BLaER1 treated with 17β-estradiol and CSF1 and Interleukin-3, amounts not matched to agents 10 nM and 100 nM (cell line): Measurements from ENCODE around the gene SORBS1.

ENCODE experiments used
- H3K27ac ChIP-seq, 11 experiments: shearing (Covaris generic); formaldehyde crosslinking; 2 replicates each; pipeline ENCODE4 v1.8.1; 2022
- H3K27me3 ChIP-seq, 11 experiments: shearing (Covaris generic); formaldehyde crosslinking; 2 replicates each; pipeline ENCODE4 v1.8.1; 2022
- H3K36me3 ChIP-seq, 11 experiments: shearing (Covaris generic); formaldehyde crosslinking; 2 replicates each; pipeline ENCODE4 v1.8.1; 2022
- H3K4me1 ChIP-seq, 10 experiments: shearing (Covaris generic); formaldehyde crosslinking; 2 replicates each; pipeline ENCODE4 v1.8.1; 2022
- H3K4me2 ChIP-seq, 11 experiments: shearing (Covaris generic); formaldehyde crosslinking; 2 replicates each; pipeline ENCODE4 v1.8.1; 2022
- H3K4me3 ChIP-seq, 10 experiments: shearing (Covaris generic); formaldehyde crosslinking; 2 replicates each; pipeline ENCODE4 v1.8.1; 2022
- H3K9ac ChIP-seq, 11 experiments: shearing (Covaris generic); formaldehyde crosslinking; 2 replicates each; pipeline ENCODE4 v1.8.1; 2022
- H3K9me3 ChIP-seq, 11 experiments: shearing (Covaris generic); formaldehyde crosslinking; replicated peaks in 1 of 11; 2 replicates each; pipeline ENCODE4 v1.8.1; 2022
- H4K20me1 ChIP-seq, 11 experiments: shearing (Covaris generic); formaldehyde crosslinking; 2 replicates each; pipeline ENCODE4 v1.8.1; 2022
- Cebpa-rat ChIP-seq, 11 experiments: shearing (Covaris generic); IDR thresholded peaks; 2 replicates each; pipeline ENCODE4 v1.8.1; 2022

The SORBS1 gene

DNA sequence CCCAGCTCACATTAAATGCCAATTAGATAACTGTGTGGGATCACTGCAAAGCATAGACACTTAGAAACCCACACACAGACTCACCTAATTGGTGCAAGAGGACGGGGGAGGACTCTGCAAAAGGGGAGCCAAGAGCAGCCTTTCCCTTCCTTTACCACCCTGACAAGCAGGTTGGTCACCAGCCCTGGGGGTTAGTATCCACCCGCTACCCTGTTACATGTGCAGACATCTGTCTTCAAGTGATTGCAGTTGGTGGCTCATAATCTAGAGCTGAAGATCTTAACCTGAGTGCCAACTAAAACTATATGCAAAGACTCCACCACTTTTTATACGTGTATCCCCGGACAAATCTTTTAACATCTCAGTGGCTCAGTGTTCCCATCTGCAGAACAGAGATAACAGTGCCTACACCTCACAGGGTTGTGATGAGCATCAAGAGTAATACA lies 56.9 kb downstream of the SORBS1 start:
- Histone ChIP-seq H3K36me3 (no peaks in the 10 kb centered on the region), H4K20me1 (no peaks in the 10 kb centered on the region), H3K4me1 (peaks cover 7 to 20% (median 16%) of the 10 kb centered on the region in 10 experiments; a peak in 18 of 20 replicates), H3K4me2 (no peak overlapping the region), H3K9me3 (no peaks in the 10 kb centered on the region), H3K4me3 (no peak overlapping the region), H3K27ac (no peak overlapping the region), H3K27me3 (no peaks in the 10 kb centered on the region), H3K9ac (no peak overlapping the region)
- TF ChIP-seq Cebpa-rat (IDR thresholded peaks at IDR 0.05) = no peak

DNA sequence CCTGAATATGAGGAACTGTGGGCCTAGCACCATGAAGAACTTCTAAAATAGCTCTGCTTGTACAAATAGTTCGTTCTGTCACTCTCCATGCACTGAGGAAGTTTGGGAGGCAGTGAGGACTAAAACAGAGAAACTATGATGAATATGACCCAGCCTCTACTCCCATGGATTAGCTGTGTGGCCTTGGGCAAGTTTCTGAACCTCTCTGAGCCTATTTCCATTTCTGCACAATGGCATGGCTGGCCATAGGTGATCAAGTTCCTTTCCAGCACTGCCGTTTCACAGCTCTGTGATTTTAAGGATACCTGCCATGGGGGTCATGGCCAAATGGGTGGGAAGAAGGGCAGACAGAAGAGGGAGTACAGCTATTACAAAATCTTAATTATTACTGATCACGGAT lies 57.6 kb downstream of the SORBS1 start:
- Histone ChIP-seq H3K36me3 (no peaks in the 10 kb centered on the region), H3K4me2 (no peak overlapping the region), H3K4me1 (peaks cover 7 to 20% (median 16%) of the 10 kb centered on the region in 10 experiments; a peak in 18 of 20 replicates), H3K27me3 (no peaks in the 10 kb centered on the region), H4K20me1 (no peaks in the 10 kb centered on the region), H3K27ac (no peak overlapping the region), H3K4me3 (no peak overlapping the region), H3K9me3 (no peaks in the 10 kb centered on the region), H3K9ac (no peak overlapping the region)
- TF ChIP-seq Cebpa-rat (IDR thresholded peaks at IDR 0.05) = no peak

DNA sequence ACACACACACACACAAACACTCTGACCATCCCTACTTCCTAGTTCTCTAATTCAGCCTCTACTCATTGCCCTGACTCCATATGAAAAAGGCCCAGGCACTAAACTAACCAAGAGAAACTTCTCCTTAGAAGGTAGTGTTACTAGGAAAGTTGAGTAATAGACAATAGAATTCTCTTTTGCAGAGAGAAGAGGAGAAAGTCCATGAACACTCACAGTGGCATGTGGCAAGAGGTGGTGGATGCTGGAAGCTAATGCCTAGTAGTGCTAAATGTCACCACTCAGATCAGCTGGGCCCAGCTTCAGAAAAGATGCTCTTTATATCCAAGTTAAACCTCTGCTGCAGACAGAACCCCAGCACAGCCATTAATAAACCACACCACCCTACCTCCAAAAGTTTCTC lies 58.2 kb downstream of the SORBS1 start:
- peaks cover 7 to 20% (median 16%) of the 10 kb centered on the region in 10 experiments; a peak in 18 of 20 replicates for H3K4me1 ChIP-seq
- no peak overlapping the region for H3K4me3 ChIP-seq
- H3K27me3 ChIP-seq = no peaks in the 10 kb centered on the region
- no peak overlapping the region for H3K9ac ChIP-seq
- no peaks in the 10 kb centered on the region for H3K9me3 ChIP-seq
- no peaks in the 10 kb centered on the region for H3K36me3 ChIP-seq
- no peak overlapping the region for H3K4me2 ChIP-seq
- no peak overlapping the region for H3K27ac ChIP-seq
- no peak for TF ChIP-seq Cebpa-rat (IDR thresholded peaks at IDR 0.05)
- H4K20me1 ChIP-seq = no peaks in the 10 kb centered on the region

DNA sequence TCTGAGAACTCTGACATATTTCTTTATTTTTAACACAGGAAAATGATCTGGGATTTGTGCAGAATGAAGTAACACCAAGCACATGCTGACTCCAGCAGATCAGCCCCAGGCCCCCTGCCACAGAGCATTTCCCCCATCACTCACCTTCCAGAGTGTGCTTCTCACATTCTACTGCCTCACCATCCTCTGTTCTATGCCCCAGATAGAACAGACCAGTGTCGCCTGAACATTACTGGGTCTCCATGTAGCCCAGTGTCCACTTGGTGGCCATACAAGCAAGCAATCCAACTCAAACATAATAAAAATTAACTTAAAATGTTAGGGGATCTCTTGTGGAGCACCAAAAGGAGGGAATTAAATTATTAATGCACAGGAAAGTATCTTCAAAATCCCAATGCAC lies 58.8 kb downstream of the SORBS1 start:
- Histone ChIP-seq H3K4me2 (peak overlapping the region in 8 of 11 experiments; percentile 19 to 53 (median 40); a peak in 13 of 22 replicates), H3K27ac (no peak overlapping the region), H3K36me3 (no peaks in the 10 kb centered on the region), H3K27me3 (no peaks in the 10 kb centered on the region), H4K20me1 (no peaks in the 10 kb centered on the region), H3K9ac (no peak overlapping the region), H3K9me3 (no peaks in the 10 kb centered on the region), H3K4me3 (no peak overlapping the region), H3K4me1 (peaks cover 7 to 20% (median 16%) of the 10 kb centered on the region in 10 experiments; a peak in 18 of 20 replicates)
- no peak for TF ChIP-seq Cebpa-rat (IDR thresholded peaks at IDR 0.05)

DNA sequence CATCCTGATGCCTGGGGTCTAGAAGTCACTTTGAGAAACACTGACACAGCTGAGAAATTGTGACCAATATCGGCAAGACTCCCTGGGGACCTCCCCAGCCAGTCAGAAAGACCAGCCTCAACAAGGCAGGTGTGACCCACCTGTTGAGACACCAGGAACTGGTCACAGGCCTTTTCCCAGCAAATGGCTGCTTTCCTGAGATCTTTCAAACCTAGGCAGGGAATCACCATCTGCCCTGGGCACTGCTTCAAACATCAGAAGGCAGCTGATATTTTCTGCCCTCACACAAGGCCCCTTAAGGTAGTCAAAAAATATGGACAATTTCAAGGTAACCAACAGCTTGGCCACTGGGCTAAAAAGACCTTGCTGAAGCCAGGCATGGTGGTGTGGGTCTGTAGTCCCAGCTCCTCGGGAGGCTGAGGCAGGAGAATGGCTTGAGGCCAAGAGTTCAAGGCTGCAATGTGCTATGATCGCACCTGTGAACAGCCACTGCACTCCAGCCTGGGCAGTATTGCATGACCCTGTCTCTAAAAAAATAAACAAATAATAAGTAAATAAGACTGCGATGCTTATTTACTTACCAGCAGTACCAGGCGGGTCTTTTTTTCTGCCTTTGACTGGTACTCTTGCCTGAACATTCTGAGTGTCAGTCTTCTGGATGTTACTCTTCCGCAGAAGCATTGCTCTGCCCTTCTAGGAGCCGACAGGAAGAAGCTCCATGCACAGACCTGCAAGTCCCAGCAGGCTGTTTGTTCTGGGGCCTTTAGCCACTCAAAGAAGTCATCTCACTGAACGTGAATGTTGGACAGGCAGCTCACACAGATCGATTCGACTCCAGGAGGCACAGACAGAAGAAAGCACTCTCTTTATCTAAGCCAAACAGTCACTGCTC lies 59.7 kb downstream of the SORBS1 start:
- Histone ChIP-seq H3K9ac (peak overlapping the region in 1 of 11 experiments; percentile 1; a peak in 1 of 22 replicates), H3K27ac (no peak overlapping the region)

DNA sequence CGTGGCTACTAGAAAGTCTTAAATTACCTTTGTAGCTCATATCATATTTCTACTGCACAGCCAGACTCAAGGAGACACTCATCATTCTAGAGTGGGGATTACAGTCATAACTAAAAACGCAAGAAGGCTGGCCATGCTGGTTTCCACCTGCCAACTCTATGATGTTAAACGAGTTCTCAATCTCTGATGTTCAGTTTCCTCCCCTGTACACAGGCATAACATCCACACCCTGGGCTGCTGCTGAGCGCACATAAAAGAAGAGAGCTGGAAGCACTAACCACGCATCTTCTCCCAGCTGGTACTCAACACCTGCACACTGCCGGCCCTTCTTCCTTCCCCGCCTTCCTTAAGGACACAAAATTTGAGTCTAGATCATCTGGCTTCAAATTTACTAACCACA lies 60.5 kb downstream of the SORBS1 start:
- H3K27me3 ChIP-seq = no peaks in the 10 kb centered on the region
- H3K9ac ChIP-seq = no peak overlapping the region
- H4K20me1 ChIP-seq = no peaks in the 10 kb centered on the region
- TF ChIP-seq Cebpa-rat (IDR thresholded peaks at IDR 0.05) = no peak
- H3K9me3 ChIP-seq = no peaks in the 10 kb centered on the region
- H3K4me2 ChIP-seq = peak overlapping the region in 4 of 11 experiments; percentile 2 to 42 (median 23); a peak in 3 of 22 replicates
- no peak overlapping the region for H3K27ac ChIP-seq
- peaks cover 7 to 20% (median 16%) of the 10 kb centered on the region in 10 experiments; a peak in 18 of 20 replicates for H3K4me1 ChIP-seq
- H3K36me3 ChIP-seq = no peaks in the 10 kb centered on the region
- H3K4me3 ChIP-seq = no peak overlapping the region

More for the DNA sequence above, 59.7 kb downstream of the SORBS1 start:
- H3K27me3 ChIP-seq = no peaks in the 10 kb centered on the region
- H3K9me3 ChIP-seq = no peaks in the 10 kb centered on the region
- H4K20me1 ChIP-seq = no peaks in the 10 kb centered on the region
- no peaks in the 10 kb centered on the region for H3K36me3 ChIP-seq
- peaks cover 7 to 20% (median 16%) of the 10 kb centered on the region in 10 experiments; a peak in 18 of 20 replicates for H3K4me1 ChIP-seq
- no peak for TF ChIP-seq Cebpa-rat (IDR thresholded peaks at IDR 0.05)
- H3K4me3 ChIP-seq = no peak overlapping the region
- peak overlapping the region in 10 of 11 experiments; percentile 11 to 53 (median 36); a peak in 17 of 22 replicates for H3K4me2 ChIP-seq

DNA sequence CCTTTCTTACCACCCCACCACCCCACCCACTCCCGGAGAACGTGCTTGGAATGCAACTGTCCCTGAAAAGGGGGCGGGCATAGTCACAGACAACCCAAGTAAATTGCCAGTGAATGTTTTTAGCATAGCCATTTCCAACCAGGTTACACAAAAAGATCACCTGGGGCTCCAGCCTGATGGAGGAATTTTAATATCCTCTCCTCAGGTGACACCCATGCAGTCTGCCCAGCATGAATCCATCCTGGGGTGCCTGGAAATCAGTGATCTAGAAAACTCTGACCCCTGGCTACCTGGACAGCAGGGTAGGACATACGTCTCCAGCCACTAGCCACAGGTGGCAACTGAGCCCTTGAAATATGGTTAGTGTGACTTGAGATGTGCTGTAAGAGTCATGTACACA lies 61.1 kb downstream of the SORBS1 start:
- TF ChIP-seq Cebpa-rat (IDR thresholded peaks at IDR 0.05) = no peak
- no peak overlapping the region for H3K4me3 ChIP-seq
- no peaks in the 10 kb centered on the region for H3K9me3 ChIP-seq
- no peaks in the 10 kb centered on the region for H4K20me1 ChIP-seq
- H3K27me3 ChIP-seq = no peaks in the 10 kb centered on the region
- no peaks in the 10 kb centered on the region for H3K36me3 ChIP-seq
- peaks cover 7 to 20% (median 16%) of the 10 kb centered on the region in 10 experiments; a peak in 18 of 20 replicates for H3K4me1 ChIP-seq
- no peak overlapping the region for H3K27ac ChIP-seq
- no peak overlapping the region for H3K4me2 ChIP-seq
- no peak overlapping the region for H3K9ac ChIP-seq

DNA sequence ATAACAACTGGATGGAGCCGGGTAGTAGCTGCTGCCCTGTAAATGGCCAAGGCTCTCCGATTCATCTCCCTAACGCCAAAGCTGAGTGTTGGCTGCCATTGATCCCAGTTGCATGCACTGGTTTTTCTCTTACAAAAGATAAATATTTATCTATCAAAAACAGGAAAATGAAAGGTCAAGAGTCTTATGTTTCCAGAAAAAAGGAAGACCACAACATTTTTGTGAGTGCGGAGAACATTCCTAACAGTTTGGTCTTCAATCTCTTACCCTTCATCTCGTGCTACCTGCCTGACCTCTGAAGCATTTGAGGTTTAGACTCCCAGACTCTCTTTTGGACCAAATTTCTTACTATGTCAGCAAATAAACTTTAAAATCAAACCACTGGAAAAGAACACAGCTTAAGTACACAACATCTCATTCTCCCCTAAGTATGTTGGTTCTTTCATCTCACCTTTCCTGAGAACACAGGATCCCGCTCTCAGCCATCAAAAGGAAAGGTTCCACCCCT lies 61.6 kb downstream of the SORBS1 start:
- no peak overlapping the region for H3K4me3 ChIP-seq
- no peak overlapping the region for H3K27ac ChIP-seq
- no peak overlapping the region for H3K4me2 ChIP-seq
- H3K9ac ChIP-seq = no peak overlapping the region
- H3K27me3 ChIP-seq = no peaks in the 10 kb centered on the region
- H4K20me1 ChIP-seq = no peaks in the 10 kb centered on the region
- H3K36me3 ChIP-seq = no peaks in the 10 kb centered on the region
- H3K4me1 ChIP-seq = peaks cover 7 to 20% (median 16%) of the 10 kb centered on the region in 10 experiments; a peak in 18 of 20 replicates
- H3K9me3 ChIP-seq = no peaks in the 10 kb centered on the region
- no peak for TF ChIP-seq Cebpa-rat (IDR thresholded peaks at IDR 0.05)

DNA sequence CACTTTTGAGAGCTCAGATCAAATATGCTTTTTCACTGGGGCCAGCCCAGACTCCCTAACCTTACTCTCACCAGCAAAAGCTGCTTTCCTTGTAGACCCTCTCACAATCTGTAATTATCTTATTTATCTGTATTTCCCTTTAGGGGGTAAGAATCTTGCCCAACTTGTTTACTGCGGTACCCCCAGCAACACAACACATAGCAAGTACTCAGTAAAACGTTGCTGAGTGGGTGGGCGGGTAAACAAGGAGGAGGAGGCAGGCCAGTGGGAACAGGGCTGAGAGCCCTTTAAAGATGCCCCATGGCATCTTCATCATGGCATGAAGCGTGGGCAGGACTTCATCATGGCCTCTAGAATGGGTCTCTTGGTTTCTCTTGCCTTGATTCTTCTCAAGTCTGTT lies 64.2 kb downstream of the SORBS1 start:
- Histone ChIP-seq H3K9me3 (no peaks in the 10 kb centered on the region), H3K9ac (no peak overlapping the region), H3K4me2 (no peak overlapping the region), H3K27me3 (no peaks in the 10 kb centered on the region), H4K20me1 (no peaks in the 10 kb centered on the region), H3K27ac (no peak overlapping the region), H3K4me3 (no peak overlapping the region), H3K4me1 (peaks cover 5 to 15% (median 11%) of the 10 kb centered on the region in 10 experiments; a peak in 18 of 20 replicates), H3K36me3 (no peaks in the 10 kb centered on the region)
- no peak for TF ChIP-seq Cebpa-rat (IDR thresholded peaks at IDR 0.05)
